IMR-90 (cell line): Measurements from ENCODE around the gene GNG5. TPM values are rescaled to one million over a fixed set of nuclear protein-coding genes. Genes with fewer than 3 reads are reported as not detected.

Experiments used
- ATAC-seq: fragments of 200-7000 bp; cut with Tn5 transposase; 2 replicates; pipeline ENCODE4 v1.9.1; 2020; ENCODE audit warnings: low read depth, mild to moderate bottlenecking, moderate library complexity
- BruUV-seq: library from RNA; stranded (reverse); fragments of 400-500 nt; replicated peaks from 2 replicates; lab custom pipeline; 2021; lab: Mats Ljungman, UMichigan
- CTCF ChIA-PET: fragments of 300-600 bp; formaldehyde crosslinking; extraction: SDS; loops from one replicate; lab custom pipeline; 2021; ENCODE audit warnings: antibody characterized with exemption; lab: Yijun Ruan, JAX
- POLR2A ChIA-PET: fragments of 300-600 bp; sonication (Branson Sonifier 250); formaldehyde crosslinking; loops from one replicate; lab custom pipeline; 2022; ENCODE audit warnings: antibody characterized with exemption; ENCODE audit not compliant: unreplicated experiment; lab: Charles Lee
- DNase-seq: peaks from one replicate; pipeline ENCODE4 v3.0.0; 2013
- H2AFZ ChIP-seq: replicated peaks from 2 replicates; pipeline ENCODE3; 2013; ENCODE audit warnings: low read length, mild to moderate bottlenecking; ENCODE audit not compliant: poor library complexity
- H2AK5ac ChIP-seq: 2 replicates; pipeline ENCODE4 v1.6.1; 2013; ENCODE audit warnings: low read depth, low read length, inconsistent platforms
- H2AK9ac ChIP-seq: replicated peaks from 2 replicates; pipeline ENCODE3; 2013; ENCODE audit warnings: mild to moderate bottlenecking, low read depth, low read length, moderate library complexity; ENCODE audit not compliant: poor library complexity
- H2BK120ac ChIP-seq: 2 replicates; pipeline ENCODE4 v1.6.1; 2013; ENCODE audit warnings: low read depth, low read length, inconsistent platforms
- H2BK15ac ChIP-seq: 3 replicates; pipeline ENCODE4 v1.6.1; 2013; ENCODE audit warnings: low read depth, low read length, inconsistent platforms
- H2BK20ac ChIP-seq: 2 replicates; pipeline ENCODE4 v1.6.1; 2013; ENCODE audit warnings: low read depth, mild to moderate bottlenecking, inconsistent platforms, low read length, moderate library complexity
- H2BK5ac ChIP-seq: 2 replicates; pipeline ENCODE4 v1.6.1; 2013; ENCODE audit warnings: mild to moderate bottlenecking, low read depth, low read length, inconsistent platforms; ENCODE audit not compliant: poor library complexity, severe bottlenecking
- H3K14ac ChIP-seq: replicated peaks from 2 replicates; pipeline ENCODE4 v1.6.1; 2013; ENCODE audit warnings: low read depth, low read length, inconsistent platforms
- H3K18ac ChIP-seq: 2 replicates; pipeline ENCODE4 v1.6.1; 2013; ENCODE audit warnings: low read depth, low read length, control low read depth
- H3K23ac ChIP-seq: 2 replicates; pipeline ENCODE4 v1.6.1; 2013; ENCODE audit warnings: low read depth, low read length, inconsistent platforms
- H3K27ac ChIP-seq: 2 replicates; pipeline ENCODE4 v1.5.1; 2013; ENCODE audit warnings: mild to moderate bottlenecking, control low read depth, low read length; ENCODE audit not compliant: insufficient read depth
- H3K27me3 ChIP-seq: 2 replicates; pipeline ENCODE4 v1.6.1; 2013; ENCODE audit warnings: low read length; ENCODE audit not compliant: control insufficient read depth, insufficient read depth
- H3K36me3 ChIP-seq: 2 replicates; pipeline ENCODE4 v1.6.1; 2013; ENCODE audit warnings: low read length, mixed read lengths; ENCODE audit not compliant: control insufficient read depth, insufficient read depth
- H3K4ac ChIP-seq: 2 replicates; pipeline ENCODE4 v1.6.1; 2013; ENCODE audit warnings: low read depth, low read length, inconsistent platforms
- H3K4me1 ChIP-seq: 2 replicates; pipeline ENCODE4 v1.6.1; 2013; ENCODE audit warnings: low read length, mixed read lengths; ENCODE audit not compliant: control insufficient read depth, insufficient read depth
- H3K4me2 ChIP-seq: 2 replicates; pipeline ENCODE4 v1.6.1; 2013; ENCODE audit warnings: low read depth, mild to moderate bottlenecking, control low read depth, low read length, moderate library complexity
- H3K4me3 ChIP-seq: 2 replicates; pipeline ENCODE4 v1.5.1; 2013; ENCODE audit warnings: low read depth, mild to moderate bottlenecking, control low read depth, low read length, moderate library complexity; ENCODE audit not compliant: insufficient read depth
- H3K56ac ChIP-seq: 2 replicates; pipeline ENCODE4 v1.6.1; 2013; ENCODE audit warnings: low read length, inconsistent platforms; ENCODE audit not compliant: insufficient read depth; ENCODE audit errors: extremely low read depth
- H3K79me1 ChIP-seq, 2 experiments: 2 replicates each; pipeline ENCODE4 v1.6.1; 2013; ENCODE audit warnings: low read length in 2 of 2, inconsistent platforms in 1 of 2, low read depth in 1 of 2
- H3K9ac ChIP-seq: 2 replicates; pipeline ENCODE4 v1.6.1; 2013; ENCODE audit warnings: low read depth, low read length, control low read depth
- H3K9me1 ChIP-seq: 2 replicates; pipeline ENCODE4 v1.6.1; 2013; ENCODE audit warnings: low read length, inconsistent platforms; ENCODE audit not compliant: insufficient read depth
- H3K9me3 ChIP-seq: 2 replicates; pipeline ENCODE4 v1.6.1; 2013; ENCODE audit warnings: low read length; ENCODE audit not compliant: control insufficient read depth, insufficient read depth
- H4K20me1 ChIP-seq: 2 replicates; pipeline ENCODE4 v1.6.1; 2013; ENCODE audit warnings: low read length, inconsistent platforms; ENCODE audit not compliant: insufficient read depth
- H4K5ac ChIP-seq: 2 replicates; pipeline ENCODE4 v1.6.1; 2013; ENCODE audit warnings: mild to moderate bottlenecking, low read depth, low read length, control low read depth
- H4K8ac ChIP-seq, 2 experiments: 2 replicates each; pipeline ENCODE4 v1.6.1; 2013; ENCODE audit warnings: low read depth in 2 of 2, low read length in 2 of 2, control low read depth in 1 of 2, inconsistent platforms in 1 of 2
- H4K91ac ChIP-seq: 2 replicates; pipeline ENCODE4 v1.6.1; 2013; ENCODE audit warnings: low read depth, low read length, inconsistent platforms; ENCODE audit not compliant: insufficient read depth
- CEBPB ChIP-seq: IDR thresholded peaks from 2 replicates; pipeline ENCODE4 v1.6.1; 2012; ENCODE audit warnings: low read depth, low read length, improper control_type of control experiment
- CHD1 ChIP-seq: IDR thresholded peaks from 2 replicates; pipeline ENCODE4 v1.6.1; 2012; ENCODE audit warnings: low read depth, low read length, improper control_type of control experiment
- CTCF ChIP-seq: conservative IDR thresholded peaks from 2 replicates; pipeline ENCODE4 v1.5.1; 2012; ENCODE audit warnings: mild to moderate bottlenecking, low read depth, low read length, improper control_type of control experiment
- FOS ChIP-seq: fragments of 150-350 bp; IDR thresholded peaks from 2 replicates; pipeline ENCODE4 v1.6.1; 2016; ENCODE audit warnings: low read depth, low read length
- MAFK ChIP-seq: IDR thresholded peaks from 2 replicates; pipeline ENCODE4 v1.6.1; 2012; ENCODE audit warnings: low read depth, low read length, improper control_type of control experiment
- MAZ ChIP-seq: IDR thresholded peaks from 2 replicates; pipeline ENCODE4 v1.6.1; 2012; ENCODE audit warnings: low read depth, mild to moderate bottlenecking, low read length, improper control_type of control experiment, moderate library complexity, borderline replicate concordance
- MXI1 ChIP-seq: IDR thresholded peaks from 2 replicates; pipeline ENCODE4 v1.6.1; 2012; ENCODE audit warnings: low read depth, mild to moderate bottlenecking, low read length, moderate library complexity, borderline replicate concordance
- NFE2L2 ChIP-seq: fragments of 150-350 bp; IDR thresholded peaks from 2 replicates; pipeline ENCODE4 v1.6.1; 2016; ENCODE audit warnings: low read depth, mild to moderate bottlenecking, low read length
- POLR2A ChIP-seq: IDR thresholded peaks from 2 replicates; pipeline ENCODE4 v1.6.1; 2012; ENCODE audit warnings: mild to moderate bottlenecking, low read depth, low read length
- RAD21 ChIP-seq: IDR thresholded peaks from 2 replicates; pipeline ENCODE4 v1.6.1; 2012; ENCODE audit warnings: low read length, improper control_type of control experiment
- RCOR1 ChIP-seq: IDR thresholded peaks from 2 replicates; pipeline ENCODE4 v1.6.1; 2012; ENCODE audit warnings: mild to moderate bottlenecking, low read length, improper control_type of control experiment; ENCODE audit not compliant: insufficient replicate concordance
- SMC3 ChIP-seq: fragments of 150-350 bp; IDR thresholded peaks from 2 replicates; pipeline ENCODE4 v1.6.1; 2016; ENCODE audit warnings: low read depth, mild to moderate bottlenecking, antibody characterized with exemption, low read length, moderate library complexity
- WGBS, 2 experiments: methylation state at CpG; one replicate each; pipeline versions ENCODE4 v1.1.5 to v1.1.7; 2013; ENCODE audit warnings: missing lambda C conversion rate in 2 of 2; ENCODE audit not compliant: insufficient read length in 1 of 2; ENCODE audit errors: extremely low coverage in 2 of 2; 5-methylcytosine and 5-hydroxymethylcytosine counted together
- dilution Hi-C: fragments of 300-500 bp; cut with HindIII; formaldehyde crosslinking; loops from one replicate; pipeline ENCODE4 v1.14.3; 2018; ENCODE audit warnings: low sequenced_read_pairs; ENCODE audit not compliant: unreplicated experiment
- in situ Hi-C: fragments of 300-500 bp; cut with MboI; formaldehyde crosslinking; loops from 3 replicates; pipeline ENCODE4 v1.14.3; 2019; ENCODE audit warnings: low sequenced_read_pairs, inconsistent platforms, mixed read lengths
- intact Hi-C: fragments of 100-400 bp; cut with micrococcal nuclease; formaldehyde crosslinking; loops from 2 replicates; pipeline ENCODE4 v1.10.0; 2022
- polyA plus RNA-seq, 3 experiments: library from polyadenylated mRNA; depleted of rRNA; stranded (reverse); fragments of >200 nt; gene quantifications; 2 replicates each; pipeline ENCODE4 v1.2.3, GENCODE V29; 2012; ENCODE audit warnings: low replicate concordance in 1 of 3
- total RNA-seq: library from RNA; depleted of rRNA; stranded (reverse); fragments of >200 nt; gene quantifications from 2 replicates; pipeline ENCODE4 v1.2.3, GENCODE V29; 2012
- TF ChIP-seq, protein P1 (sequence below): fragments of 150-350 bp; IDR thresholded peaks from 2 replicates; pipeline ENCODE4 v1.6.1; 2016; ENCODE audit warnings: low read depth, mild to moderate bottlenecking, low read length, moderate library complexity, borderline replicate concordance

Gene GNG5
- total and polyA plus RNA-seq, 2 of the 4 experiments (the other 2 are of a cell fraction) = 36.4 to 128 TPM

DNA sequence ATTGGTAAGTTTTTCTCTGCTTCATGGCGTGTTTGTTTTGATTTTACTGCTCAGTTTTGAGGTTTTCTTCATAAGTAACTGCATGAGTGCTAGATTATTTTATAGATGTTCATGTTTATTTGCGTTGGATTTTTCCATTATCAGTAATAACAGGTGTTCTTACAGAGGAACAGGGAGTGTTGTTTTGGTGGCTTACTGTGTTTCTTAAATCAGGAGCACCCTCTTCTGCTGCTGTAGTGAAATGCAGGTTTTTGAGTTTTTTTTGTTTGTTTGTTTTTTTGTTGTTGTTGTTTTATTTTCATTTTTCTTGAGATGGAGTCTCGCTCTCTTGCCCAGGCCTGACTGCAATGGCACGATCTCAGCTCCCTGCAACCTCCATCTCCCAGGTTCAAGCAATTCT lies 35.3 kb upstream of the GNG5 start:
- intact Hi-C loops = loop anchor here (2.0 kb wide), 1 partner anchor 99 kb away; no protein-coding TSS in a partner anchor
- no peak overlapping the region for H2AK9ac ChIP-seq
- TF ChIP-seq FOS = no peak
- no peak for TF ChIP-seq MAFK
- no peak for TF ChIP-seq MXI1
- TF ChIP-seq SMC3 = no peak
- no peak for TF ChIP-seq POLR2A
- TF ChIP-seq CEBPB = no peak
- no peak for TF ChIP-seq CHD1
- no peak for TF ChIP-seq CTCF
- no peak for TF ChIP-seq MAZ
- no peak for TF ChIP-seq NFE2L2
- no peak for TF ChIP-seq RCOR1
- TF ChIP-seq, protein P1, sequence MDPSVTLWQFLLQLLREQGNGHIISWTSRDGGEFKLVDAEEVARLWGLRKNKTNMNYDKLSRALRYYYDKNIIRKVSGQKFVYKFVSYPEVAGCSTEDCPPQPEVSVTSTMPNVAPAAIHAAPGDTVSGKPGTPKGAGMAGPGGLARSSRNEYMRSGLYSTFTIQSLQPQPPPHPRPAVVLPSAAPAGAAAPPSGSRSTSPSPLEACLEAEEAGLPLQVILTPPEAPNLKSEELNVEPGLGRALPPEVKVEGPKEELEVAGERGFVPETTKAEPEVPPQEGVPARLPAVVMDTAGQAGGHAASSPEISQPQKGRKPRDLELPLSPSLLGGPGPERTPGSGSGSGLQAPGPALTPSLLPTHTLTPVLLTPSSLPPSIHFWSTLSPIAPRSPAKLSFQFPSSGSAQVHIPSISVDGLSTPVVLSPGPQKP = no peak
- no peak for TF ChIP-seq RAD21
- no peak overlapping the region for H3K4ac ChIP-seq
- CTCF ChIA-PET = no interaction called here
- no peak overlapping the region for H4K5ac ChIP-seq
- H2AFZ ChIP-seq = no peak overlapping the region
- no peaks in the 10 kb centered on the region for H3K27me3 ChIP-seq
- peaks cover 2% of the 10 kb centered on the region; the same call in 1 of the 2 replicates for H3K36me3 ChIP-seq
- no peak overlapping the region for H2BK120ac ChIP-seq
- H3K14ac ChIP-seq = no peak overlapping the region
- H3K79me1 ChIP-seq = no peaks in the 10 kb centered on the region; a peak in 1 of 4 replicates
- H2AK5ac ChIP-seq = no peak overlapping the region
- WGBS, 2 experiments = no CpG with 5 or more reads among the region's 4 CpGs
- no TSS peak for BruUV-seq
- ATAC-seq (no peak), DNase-seq (no peak)
- H3K18ac ChIP-seq = no peak overlapping the region
- no peaks in the 10 kb centered on the region for H4K20me1 ChIP-seq
- in situ Hi-C loops = no loop called here
- H3K4me2 ChIP-seq = no peak overlapping the region
- no peak overlapping the region for H2BK5ac ChIP-seq
- H3K4me1 ChIP-seq = no peaks in the 10 kb centered on the region
- H3K9me1 ChIP-seq = no peaks in the 10 kb centered on the region
- POLR2A ChIA-PET = no interaction called here
- no peak overlapping the region for H4K91ac ChIP-seq
- H3K23ac ChIP-seq = no peak overlapping the region
- dilution Hi-C loops = no loop called here
- no peak overlapping the region for H3K9ac ChIP-seq
- no peak overlapping the region for H3K27ac ChIP-seq
- H3K9me3 ChIP-seq = no peaks in the 10 kb centered on the region
- no peak overlapping the region for H4K8ac ChIP-seq
- no peak overlapping the region for H3K56ac ChIP-seq
- H3K4me3 ChIP-seq = no peak overlapping the region
- no peak overlapping the region for H2BK15ac ChIP-seq
- H2BK20ac ChIP-seq = no peak overlapping the region
